T-helper 1 cell treated with Interleukin-12 subunit alpha and Interleukin-12 subunit beta and Interleukin-4 antibody, amounts not matched to agents 30 μg/mL and 1 μg/mL, for 36 hours (primary cell): ENCODE results near the gene KCTD5.

Experiments used
- H3K27ac Mint-ChIP-seq: one replicate; pipeline ENCODE4 v1.8.0; 2021; ENCODE audit warnings: mild to moderate bottlenecking, mixed read lengths
- H3K27me3 Mint-ChIP-seq: one replicate; pipeline ENCODE4 v1.8.0; 2021; ENCODE audit warnings: low read depth, mixed read lengths
- H3K36me3 Mint-ChIP-seq: one replicate; pipeline ENCODE4 v1.8.0; 2021; ENCODE audit warnings: low read depth, mixed read lengths
- H3K4me1 Mint-ChIP-seq: one replicate; pipeline ENCODE4 v1.8.0; 2021; ENCODE audit warnings: low read depth, mixed read lengths
- H3K4me3 Mint-ChIP-seq: one replicate; pipeline ENCODE4 v1.8.0; 2021; ENCODE audit warnings: mild to moderate bottlenecking, moderate library complexity, mixed read lengths
- H3K9me3 Mint-ChIP-seq: one replicate; pipeline ENCODE4 v1.8.0; 2021; ENCODE audit warnings: mixed read lengths

KCTD5 gene

DNA sequence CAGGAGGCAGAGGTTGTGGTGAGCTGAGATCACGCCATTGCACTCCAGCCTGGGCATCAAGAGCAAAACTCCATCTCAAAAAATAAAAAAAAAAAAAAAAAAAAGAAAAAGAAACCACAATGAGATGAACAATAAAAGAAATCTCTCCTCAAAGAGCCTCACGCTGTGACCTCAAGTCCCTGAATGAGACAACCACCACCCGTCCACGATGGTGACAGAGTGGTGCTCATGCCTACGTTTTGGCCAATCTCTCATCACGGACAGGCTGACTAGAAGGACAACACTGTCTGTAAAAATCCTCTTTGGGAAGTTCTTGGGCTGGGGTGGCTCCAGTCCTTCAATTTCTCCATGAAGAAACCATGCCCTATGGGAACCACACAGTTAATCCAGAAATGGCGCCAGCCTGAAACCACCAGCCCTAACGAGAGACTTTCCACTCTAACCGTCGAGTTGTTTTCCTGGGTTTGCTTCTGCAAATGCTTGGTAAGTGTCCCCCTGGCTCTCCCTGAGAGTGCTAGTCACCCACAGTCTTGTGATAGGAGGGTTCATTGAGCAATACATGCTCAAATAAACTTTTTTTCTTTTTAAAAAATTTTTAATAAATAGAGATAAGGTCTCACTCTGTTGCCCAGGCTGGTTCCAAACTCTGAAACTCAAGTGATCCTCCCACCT is 52.7 kb downstream of the KCTD5 start:
- no peaks in the 10 kb centered on the region for H3K27me3 Mint-ChIP-seq

DNA sequence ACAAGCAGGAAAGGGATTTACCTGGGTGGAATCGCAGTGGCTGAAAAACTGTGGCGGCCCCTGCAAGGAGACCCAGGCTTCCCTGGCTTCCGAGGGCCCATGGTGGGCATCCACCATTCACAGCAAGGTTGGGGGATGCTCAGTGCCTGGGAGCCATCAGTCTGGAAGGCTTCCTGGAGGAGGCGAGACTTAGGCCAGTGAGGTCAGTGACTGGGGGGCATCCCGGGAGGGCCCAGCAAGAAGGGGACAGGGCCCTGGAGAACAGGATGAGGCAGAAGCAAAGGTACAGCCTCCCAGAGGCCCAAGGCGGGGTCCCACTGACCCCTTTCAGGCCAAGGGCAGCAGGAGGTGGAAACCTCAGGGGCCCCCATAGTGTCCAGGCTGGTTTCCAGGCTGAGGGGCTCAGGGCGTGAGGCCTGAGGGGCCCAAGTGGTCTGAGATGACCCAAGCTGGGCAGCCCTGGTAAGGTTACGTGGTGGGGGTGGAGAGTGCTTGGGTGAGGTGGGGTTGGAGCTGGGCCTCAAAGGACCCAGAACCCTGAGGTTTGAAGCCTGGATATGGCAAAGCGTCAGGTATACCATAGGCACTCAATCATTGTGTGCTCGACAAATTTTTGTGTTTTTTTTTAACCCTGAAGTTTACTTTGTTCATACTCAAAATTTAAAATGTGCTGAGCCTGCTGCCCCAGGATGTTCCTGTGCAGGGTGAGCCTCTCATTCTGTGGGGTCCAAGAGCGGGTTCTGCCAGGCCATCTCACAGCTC is 54.3 kb downstream of the KCTD5 start:
- Mint-ChIP-seq H3K4me1 (peaks cover 2% of the 10 kb centered on the region), H3K4me3 (no peak overlapping the region), H3K27me3 (no peaks in the 10 kb centered on the region), H3K9me3 (no peaks in the 10 kb centered on the region), H3K27ac (no peak overlapping the region), H3K36me3 (no peaks in the 10 kb centered on the region)

More for the DNA sequence above, 52.7 kb downstream of the KCTD5 start:
- Mint-ChIP-seq H3K9me3 (no peaks in the 10 kb centered on the region), H3K36me3 (no peaks in the 10 kb centered on the region), H3K4me1 (no peaks in the 10 kb centered on the region), H3K27ac (no peak overlapping the region), H3K4me3 (no peak overlapping the region)

DNA sequence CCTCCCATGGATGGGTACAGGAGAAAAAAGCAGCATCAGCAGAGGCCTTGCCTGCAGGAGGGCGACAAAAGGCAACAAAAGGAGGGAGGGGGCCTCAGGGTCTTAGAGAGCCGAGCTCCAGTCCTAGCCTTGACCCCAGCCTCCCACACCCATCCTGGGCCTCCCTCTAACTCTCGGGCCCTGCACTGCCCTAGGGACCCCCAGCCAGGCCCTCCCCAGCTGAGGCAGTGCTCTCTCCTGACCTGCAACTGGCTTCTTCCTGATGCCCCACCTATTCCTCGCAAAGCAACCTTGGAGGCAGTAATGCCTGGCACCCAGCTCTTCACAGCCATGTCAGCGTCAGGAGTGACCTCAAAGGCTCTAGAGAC is 54.9 kb downstream of the KCTD5 start:
- no peaks in the 10 kb centered on the region for H3K27me3 Mint-ChIP-seq
- no peaks in the 10 kb centered on the region for H3K36me3 Mint-ChIP-seq
- H3K4me3 Mint-ChIP-seq = no peak overlapping the region
- peaks cover 2% of the 10 kb centered on the region for H3K4me1 Mint-ChIP-seq
- no peaks in the 10 kb centered on the region for H3K9me3 Mint-ChIP-seq
- no peak overlapping the region for H3K27ac Mint-ChIP-seq

DNA sequence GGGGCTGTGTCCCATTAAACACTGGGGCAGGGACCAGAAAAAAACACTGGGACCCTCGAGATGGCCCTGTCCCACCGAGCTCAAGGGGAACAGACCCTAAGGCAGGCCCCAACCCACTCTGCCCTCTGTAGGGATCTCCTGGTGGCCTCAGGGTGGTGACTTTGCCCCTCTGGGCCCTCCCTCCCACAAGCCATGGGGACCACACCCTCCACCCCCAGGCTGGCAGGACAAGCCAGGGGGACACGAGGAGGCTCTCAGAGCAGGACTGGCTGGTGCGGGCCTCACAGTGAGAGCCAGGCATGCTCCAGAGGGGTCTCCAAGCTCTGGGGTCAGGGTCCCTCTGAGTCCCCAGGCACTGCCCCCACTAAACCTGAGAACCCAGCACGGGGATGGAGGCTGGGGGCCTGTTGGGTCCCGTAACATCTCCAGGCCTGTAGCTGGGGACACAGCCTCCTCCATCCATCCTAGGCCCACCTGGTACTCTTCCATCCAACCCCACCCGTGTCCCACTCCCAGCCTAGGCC is 55.6 kb downstream of the KCTD5 start:
- H3K27me3 Mint-ChIP-seq = no peaks in the 10 kb centered on the region
- no peak overlapping the region for H3K27ac Mint-ChIP-seq
- H3K4me1 Mint-ChIP-seq = peaks cover 2% of the 10 kb centered on the region
- no peaks in the 10 kb centered on the region for H3K36me3 Mint-ChIP-seq
- H3K4me3 Mint-ChIP-seq = no peak overlapping the region
- no peaks in the 10 kb centered on the region for H3K9me3 Mint-ChIP-seq

DNA sequence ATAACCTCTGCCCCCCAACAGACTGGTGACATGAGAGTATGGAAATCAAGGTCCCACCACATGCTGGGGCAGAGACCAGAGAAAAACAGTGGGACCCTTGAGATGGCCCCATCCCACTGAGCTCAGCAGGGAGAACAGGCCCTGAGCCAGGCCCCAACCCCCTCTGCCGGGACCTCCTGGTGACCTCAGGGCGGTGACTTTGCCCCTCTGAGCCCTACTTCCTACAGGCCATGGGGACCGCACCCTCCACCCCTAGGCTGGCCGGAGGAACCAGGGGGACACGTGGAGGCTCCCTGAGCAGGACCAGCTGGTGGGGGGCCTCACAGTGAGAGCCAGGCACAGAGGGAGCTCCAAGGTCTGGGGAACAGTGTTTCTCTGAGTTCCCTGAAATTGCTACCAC is 56.3 kb downstream of the KCTD5 start:
- H3K36me3 Mint-ChIP-seq = no peaks in the 10 kb centered on the region
- no peak overlapping the region for H3K4me3 Mint-ChIP-seq
- no peaks in the 10 kb centered on the region for H3K27me3 Mint-ChIP-seq
- no peaks in the 10 kb centered on the region for H3K9me3 Mint-ChIP-seq
- H3K4me1 Mint-ChIP-seq = peaks cover 2% of the 10 kb centered on the region
- no peak overlapping the region for H3K27ac Mint-ChIP-seq

DNA sequence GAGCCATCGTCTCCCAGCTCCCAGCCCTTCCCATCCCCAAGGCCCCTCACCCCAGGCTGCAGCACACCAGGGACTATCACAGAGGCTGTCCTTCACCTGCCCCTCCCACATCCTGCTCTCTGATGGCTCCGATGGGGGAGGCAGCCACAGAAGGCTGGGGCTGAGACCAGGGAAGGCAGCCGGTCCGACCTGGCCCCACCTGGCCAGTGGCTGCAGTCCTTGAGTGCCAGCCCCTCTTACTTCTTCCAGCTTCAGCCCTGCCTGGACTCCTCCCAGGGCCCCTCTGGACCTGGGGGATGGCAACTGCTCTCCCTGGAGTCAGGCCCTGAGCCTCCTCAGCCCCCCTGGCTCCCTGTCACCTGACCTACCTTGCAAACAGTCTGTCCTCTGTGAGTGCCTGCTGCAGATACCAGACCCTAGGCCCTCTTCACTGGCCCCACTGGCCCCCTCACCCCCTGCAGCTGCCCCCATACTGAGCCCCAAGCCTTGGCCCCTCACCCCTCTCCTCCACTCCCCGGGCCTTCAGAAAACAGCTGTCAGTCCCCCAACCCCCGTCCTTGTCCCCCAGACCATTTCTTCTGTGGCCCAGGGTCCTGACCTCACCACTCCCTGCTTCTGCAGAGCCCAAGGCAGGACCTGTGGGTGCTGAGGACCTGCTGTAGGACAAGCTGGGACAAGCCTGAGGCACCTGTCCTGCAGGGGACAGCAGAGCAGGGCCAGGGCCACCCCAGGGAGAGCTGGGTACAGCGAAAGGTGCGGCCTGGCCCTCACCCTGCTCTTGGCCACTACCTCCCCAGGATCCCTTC is 57.5 kb downstream of the KCTD5 start:
- Mint-ChIP-seq H3K4me1 (peaks cover 2% of the 10 kb centered on the region), H3K9me3 (no peaks in the 10 kb centered on the region), H3K27me3 (no peaks in the 10 kb centered on the region), H3K27ac (peak overlapping the region; percentile 72), H3K4me3 (no peak overlapping the region), H3K36me3 (no peaks in the 10 kb centered on the region)

DNA sequence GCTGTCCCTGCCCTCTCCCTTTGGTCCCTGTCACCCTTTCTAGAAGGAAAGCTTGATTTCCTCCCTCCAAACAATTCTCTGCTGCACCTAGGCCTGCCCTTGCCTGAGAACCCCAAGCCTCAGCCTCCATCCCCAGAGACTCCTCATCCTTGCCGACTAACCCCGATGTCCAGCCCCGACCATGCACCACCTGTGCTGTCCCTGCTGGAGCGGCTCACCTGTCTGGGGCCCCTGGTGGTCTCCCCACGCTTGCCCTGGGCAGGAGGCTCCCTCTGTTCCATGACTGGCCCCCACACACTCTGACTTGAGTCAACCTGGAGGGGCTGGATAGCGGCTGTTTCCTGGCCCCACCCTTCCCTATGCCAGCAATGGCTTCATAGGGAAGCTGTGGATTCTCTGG is 58.2 kb downstream of the KCTD5 start:
- H3K27me3 Mint-ChIP-seq = no peaks in the 10 kb centered on the region
- H3K4me3 Mint-ChIP-seq = no peak overlapping the region
- peak overlapping the region; percentile 72 for H3K27ac Mint-ChIP-seq
- H3K4me1 Mint-ChIP-seq = peaks cover 2% of the 10 kb centered on the region
- H3K9me3 Mint-ChIP-seq = no peaks in the 10 kb centered on the region
- no peaks in the 10 kb centered on the region for H3K36me3 Mint-ChIP-seq

DNA sequence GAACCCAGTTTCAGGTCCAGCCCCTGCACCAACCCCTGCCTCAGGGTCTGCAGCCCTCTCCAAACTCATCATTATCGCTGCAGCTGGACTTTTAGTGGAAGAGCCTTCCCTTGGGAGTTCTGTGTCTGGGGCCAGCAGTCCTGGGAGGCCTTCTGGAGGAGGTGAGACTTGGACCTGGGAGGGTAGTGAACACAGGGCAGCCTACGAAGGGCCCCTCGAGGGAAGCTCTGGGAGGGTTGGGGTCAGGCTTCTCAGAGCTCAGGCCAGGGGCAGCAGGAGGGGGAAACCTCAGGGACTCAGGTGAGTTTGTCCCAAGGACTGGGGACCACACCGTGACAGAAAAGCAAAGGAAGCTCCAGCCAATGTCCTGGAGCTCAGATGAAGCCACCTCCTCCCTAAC is 58.8 kb downstream of the KCTD5 start:
- Mint-ChIP-seq H3K4me1 (peaks cover 2% of the 10 kb centered on the region), H3K27ac (no peak overlapping the region), H3K9me3 (no peaks in the 10 kb centered on the region)

DNA sequence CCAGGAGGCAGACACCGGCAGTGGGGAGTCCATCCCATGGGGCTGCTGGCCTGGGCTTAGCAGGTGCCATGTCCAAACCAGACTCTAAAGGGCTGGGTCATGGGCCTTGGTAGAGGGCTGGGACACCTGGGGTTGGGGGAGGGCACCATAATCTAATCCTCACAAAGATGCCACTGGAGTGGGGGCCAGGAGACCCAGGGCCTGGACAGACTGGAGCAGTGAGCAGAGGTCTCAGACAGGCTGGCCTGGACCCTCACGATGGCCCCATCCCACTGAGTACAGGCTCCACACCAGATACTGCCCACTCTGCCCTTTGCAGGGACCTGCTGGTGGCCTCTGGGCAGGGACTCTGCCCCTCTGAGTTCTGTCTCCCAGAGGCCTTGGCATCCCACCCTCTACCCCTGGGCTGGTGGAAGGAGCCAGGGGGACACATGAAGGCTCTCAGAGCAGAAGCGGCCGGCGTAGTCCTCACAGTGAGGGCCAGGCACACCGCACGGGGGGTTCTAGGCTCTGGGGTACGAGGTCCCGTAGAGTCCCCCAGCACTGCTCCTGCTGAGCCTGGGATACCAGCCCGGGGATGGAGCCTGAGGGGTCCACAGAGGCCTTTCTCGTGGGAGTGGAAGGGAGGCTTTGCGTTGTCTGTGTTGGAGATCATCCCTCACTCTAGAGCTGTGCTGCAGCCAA is 60.1 kb downstream of the KCTD5 start:
- Mint-ChIP-seq H3K27me3 (no peaks in the 10 kb centered on the region), H3K4me3 (no peak overlapping the region), H3K27ac (no peak overlapping the region), H3K9me3 (no peaks in the 10 kb centered on the region), H3K36me3 (no peaks in the 10 kb centered on the region), H3K4me1 (peaks cover 2% of the 10 kb centered on the region)

More for the DNA sequence above, 58.8 kb downstream of the KCTD5 start:
- H3K36me3 Mint-ChIP-seq = no peaks in the 10 kb centered on the region
- no peaks in the 10 kb centered on the region for H3K27me3 Mint-ChIP-seq
- no peak overlapping the region for H3K4me3 Mint-ChIP-seq

DNA sequence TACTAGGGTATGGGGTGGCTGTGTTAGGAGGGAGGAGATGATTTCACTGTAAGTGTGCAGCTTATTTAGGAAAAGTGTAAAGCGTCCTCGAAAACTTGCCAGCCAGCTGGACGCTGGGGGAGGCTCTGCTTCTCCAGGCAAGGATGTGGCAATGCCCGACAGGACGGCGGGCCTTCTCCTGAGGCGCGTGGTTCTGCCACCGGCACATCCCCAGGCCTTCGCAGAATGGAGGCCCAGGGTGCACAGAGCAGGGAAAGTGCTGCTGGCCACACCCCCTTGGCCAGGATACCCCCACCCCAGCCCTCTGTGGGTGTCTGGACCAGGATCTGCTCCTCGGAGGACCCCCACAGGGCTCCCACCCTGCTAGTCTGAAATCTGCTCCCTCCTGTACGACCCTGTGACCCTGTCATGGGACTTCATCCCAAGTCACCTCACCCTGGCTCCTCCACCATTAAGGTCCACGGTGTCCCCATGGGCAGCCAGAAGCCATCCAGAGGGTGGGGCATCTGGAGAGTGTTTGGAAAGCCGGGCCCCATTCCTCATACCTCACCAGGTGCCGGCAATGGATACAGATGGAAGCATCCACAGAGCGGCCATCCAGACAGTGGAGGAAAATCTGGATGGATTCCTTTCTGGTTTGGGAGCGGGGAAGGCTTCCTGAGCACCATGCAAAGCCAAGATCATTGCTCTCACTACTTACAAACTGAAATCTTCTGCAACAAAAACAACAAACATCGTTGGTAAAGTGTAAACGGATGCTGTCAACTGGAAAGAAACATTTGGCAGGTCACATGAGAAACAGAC is 60.9 kb downstream of the KCTD5 start:
- H3K4me3 Mint-ChIP-seq = no peak overlapping the region

DNA sequence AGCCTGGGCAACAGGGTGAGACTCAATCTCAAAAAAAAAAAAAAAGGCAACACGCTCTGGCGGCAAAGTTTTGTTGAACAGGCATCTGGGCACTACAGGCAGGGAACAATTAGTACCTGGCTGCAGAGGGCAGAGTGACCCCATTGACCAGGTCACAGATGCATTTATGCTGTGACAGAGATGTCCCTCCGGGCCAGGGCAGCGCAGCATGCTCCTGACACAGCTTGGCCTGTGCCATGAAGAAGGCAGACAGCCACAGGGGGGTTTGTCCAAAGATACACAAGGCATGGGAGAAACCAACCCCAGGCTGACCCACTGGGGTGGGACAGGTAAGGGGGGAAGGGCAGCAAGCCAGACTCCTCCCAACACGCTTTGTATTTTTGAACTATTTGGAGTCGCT is 62.4 kb downstream of the KCTD5 start:
- no peak overlapping the region for H3K27ac Mint-ChIP-seq
- no peak overlapping the region for H3K4me3 Mint-ChIP-seq
- H3K27me3 Mint-ChIP-seq = no peaks in the 10 kb centered on the region
- H3K9me3 Mint-ChIP-seq = no peaks in the 10 kb centered on the region
- no peaks in the 10 kb centered on the region for H3K36me3 Mint-ChIP-seq
- peaks cover 6% of the 10 kb centered on the region for H3K4me1 Mint-ChIP-seq

More for the DNA sequence above, 60.9 kb downstream of the KCTD5 start:
- no peaks in the 10 kb centered on the region for H3K27me3 Mint-ChIP-seq
- H3K4me1 Mint-ChIP-seq = peaks cover 2% of the 10 kb centered on the region
- no peak overlapping the region for H3K27ac Mint-ChIP-seq
- no peaks in the 10 kb centered on the region for H3K36me3 Mint-ChIP-seq
- no peaks in the 10 kb centered on the region for H3K9me3 Mint-ChIP-seq

DNA sequence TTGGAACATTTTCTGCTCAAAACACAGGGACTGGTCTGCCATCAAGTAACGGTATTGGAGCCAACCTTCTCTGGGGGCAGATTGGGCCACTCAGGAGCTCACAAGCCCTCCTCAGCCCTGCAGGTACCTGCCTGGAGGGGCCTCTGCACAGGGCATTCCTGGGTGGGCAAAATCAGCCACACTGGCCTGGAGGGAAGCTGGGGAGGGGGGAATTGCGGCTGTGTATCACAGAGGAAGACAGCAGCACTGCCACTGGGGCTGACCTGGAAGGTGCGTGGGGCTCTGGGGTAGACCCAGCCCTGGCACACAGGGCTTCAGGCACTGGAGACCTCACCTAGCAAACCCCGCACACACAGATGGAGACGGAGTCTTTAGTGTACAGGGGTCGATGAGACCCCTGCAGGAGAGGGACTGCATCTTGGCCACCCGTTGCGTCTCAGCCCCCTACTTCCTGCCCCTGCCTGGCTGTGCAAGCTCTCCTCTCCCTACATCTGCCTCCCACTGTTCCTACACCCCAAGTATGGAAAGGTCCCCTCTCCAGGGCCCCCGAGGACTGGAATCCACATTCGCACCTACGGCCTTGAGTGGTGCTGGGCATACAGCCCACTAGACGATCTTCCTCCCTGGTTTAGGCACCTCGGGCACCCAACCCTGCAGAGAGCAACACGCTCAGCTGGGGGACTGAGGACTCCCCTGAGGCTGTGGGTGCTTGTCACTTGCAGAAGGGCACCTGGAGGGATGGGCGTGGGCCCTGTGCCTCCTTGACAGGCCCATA is 63.0 kb downstream of the KCTD5 start:
- H3K4me1 Mint-ChIP-seq = peaks cover 11% of the 10 kb centered on the region
- H3K27ac Mint-ChIP-seq = no peak overlapping the region
- no peak overlapping the region for H3K4me3 Mint-ChIP-seq
- no peaks in the 10 kb centered on the region for H3K9me3 Mint-ChIP-seq
- no peaks in the 10 kb centered on the region for H3K36me3 Mint-ChIP-seq
- no peaks in the 10 kb centered on the region for H3K27me3 Mint-ChIP-seq

DNA sequence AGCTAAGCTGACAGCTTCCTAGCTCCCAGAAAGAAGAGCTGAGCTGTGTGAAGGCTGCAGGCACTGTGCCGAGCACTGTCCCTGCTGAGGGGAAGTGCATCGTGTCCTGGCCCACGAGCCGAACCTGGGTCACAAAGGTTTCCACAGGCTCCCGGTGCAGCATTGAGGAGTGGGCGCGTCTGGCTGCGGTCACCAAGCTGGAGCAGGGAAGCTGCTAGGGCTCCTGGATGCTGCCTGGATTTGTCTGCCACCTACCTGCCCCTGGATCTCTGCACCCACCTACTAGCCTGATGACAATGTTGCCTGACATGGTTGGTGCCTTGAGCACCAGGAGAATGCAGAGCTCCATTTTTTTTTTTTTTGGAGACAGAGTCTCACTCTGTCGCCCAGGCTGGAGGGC is 63.6 kb downstream of the KCTD5 start:
- H3K9me3 Mint-ChIP-seq = no peaks in the 10 kb centered on the region
- H3K27ac Mint-ChIP-seq = no peak overlapping the region
- H3K36me3 Mint-ChIP-seq = no peaks in the 10 kb centered on the region
- H3K4me1 Mint-ChIP-seq = peaks cover 13% of the 10 kb centered on the region
- no peak overlapping the region for H3K4me3 Mint-ChIP-seq
- H3K27me3 Mint-ChIP-seq = no peaks in the 10 kb centered on the region
